Gastrocnemius medialis (tissue), 4 donors: Measurements from ENCODE around the gene CPEB3.

Experiments
- CTCF ChIP-seq, 5 experiments: fragments of 450-650 bp in 3 of 5; fragments of 200-600 bp in 2 of 5; sonication (generic) in 2 of 5; IDR thresholded peaks in 4 of 5; conservative IDR thresholded peaks in 1 of 5; 1 replicate in 4 of 5; 2 replicates in 1 of 5; pipeline ENCODE4 v1.5.1; 2016 to 2019; ENCODE audit warnings: antibody characterized with exemption in 5 of 5, mild to moderate bottlenecking in 3 of 5, moderate library complexity in 3 of 5
- POLR2A ChIP-seq, 2 donors: fragments of 450-650 bp; IDR thresholded peaks; one replicate each; pipeline ENCODE4 v1.6.1; 2017; ENCODE audit warnings: antibody characterized with exemption in 2 of 2, mild to moderate bottlenecking in 2 of 2, moderate library complexity in 2 of 2

DNA sequence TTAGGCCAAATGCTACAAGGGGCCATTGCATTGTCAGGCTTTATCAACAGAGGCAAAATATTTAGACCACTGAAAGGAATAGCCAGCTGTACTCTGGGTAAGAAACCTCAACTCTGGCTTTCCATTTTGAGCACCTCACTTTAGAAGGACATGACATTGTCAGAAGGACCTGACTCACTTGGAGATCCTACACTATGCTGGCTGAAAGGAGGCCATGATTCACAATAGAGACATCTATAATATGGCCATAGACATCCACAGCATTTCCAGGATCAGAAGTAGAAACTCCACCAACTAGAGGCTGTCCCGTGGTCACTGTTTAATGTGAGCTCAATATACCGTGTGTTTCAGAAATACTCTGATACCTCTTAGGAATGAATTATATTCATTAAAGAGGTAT, 226.4 kb downstream of the CPEB3 start:
- TF ChIP-seq CTCF (IDR thresholded peaks at IDR 0.05 in 4 of 5, conservative IDR thresholded peaks at IDR 0.05 in 1 of 5) = no peak
- no peak for TF ChIP-seq POLR2A (IDR thresholded peaks at IDR 0.05)
